Embryonic facial prominence (tissue), 1 donor: ENCODE data around the gene BFSP1.
A peak's percentile ranks its signal among the peaks of the same experiment; 100 is the strongest.

ENCODE experiments used
- DNase-seq: peaks from one replicate; pipeline ENCODE4 v3.0.0-alpha.2; 2016; ENCODE audit errors: extremely low spot score

BFSP1 gene

DNA sequence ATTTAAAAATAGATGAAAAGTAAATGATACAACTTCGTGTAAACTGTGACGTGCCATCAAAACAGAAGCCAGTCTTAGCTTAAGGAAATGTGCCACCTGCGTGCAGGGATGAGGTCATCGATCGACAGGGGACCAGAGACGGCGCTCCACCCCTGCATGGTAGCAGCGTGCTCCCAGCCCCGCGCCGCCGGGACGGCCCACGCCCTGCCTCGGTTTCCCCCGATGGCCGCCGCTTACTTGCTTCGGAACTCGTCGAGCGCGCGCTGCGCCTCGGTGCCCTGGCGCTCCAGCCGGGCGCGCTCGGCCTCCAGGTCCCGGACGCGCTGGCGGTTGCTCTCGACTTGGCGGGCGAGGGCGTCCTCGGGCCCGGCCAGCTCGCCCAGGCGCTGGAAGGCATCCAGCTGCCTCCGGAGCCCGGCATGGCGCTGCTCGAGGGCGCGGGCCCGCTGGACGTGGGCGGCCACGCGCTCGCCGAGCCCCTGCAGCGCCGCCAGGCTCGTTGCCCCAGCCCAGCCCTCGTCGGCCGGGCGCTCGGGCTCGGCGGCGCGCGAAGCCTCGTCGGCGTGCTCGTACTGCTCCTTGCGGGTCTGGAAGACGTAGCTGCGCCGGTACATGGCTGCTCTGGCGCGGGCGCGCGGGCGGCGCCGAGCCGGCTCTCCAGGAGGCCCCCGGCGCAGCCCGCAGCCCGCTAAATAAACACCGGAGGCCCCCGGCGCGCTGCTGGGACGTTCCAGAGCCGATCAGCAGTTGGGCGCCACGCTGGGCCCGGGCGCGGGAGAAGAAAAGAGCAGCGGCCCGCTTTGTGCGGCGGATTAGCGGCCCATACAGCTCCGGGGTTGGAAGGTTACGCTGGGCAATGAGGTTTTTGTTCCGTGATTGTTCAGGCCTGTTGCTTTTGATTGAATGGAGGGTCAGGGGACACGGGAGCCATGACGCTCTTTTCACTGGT, at the start of gene BFSP1:
TSS of gene BFSP1 (minus strand) at position 664 of the 949 bp plus-strand sequence. CDS start at position 614, 50 bp downstream.
- DNase-seq: peak; percentile 45

- no peak for DNase-seq
Observed at GRCh38 chr20:17580895-17581294, 49.7 kb upstream of the BFSP1 start.

DNA sequence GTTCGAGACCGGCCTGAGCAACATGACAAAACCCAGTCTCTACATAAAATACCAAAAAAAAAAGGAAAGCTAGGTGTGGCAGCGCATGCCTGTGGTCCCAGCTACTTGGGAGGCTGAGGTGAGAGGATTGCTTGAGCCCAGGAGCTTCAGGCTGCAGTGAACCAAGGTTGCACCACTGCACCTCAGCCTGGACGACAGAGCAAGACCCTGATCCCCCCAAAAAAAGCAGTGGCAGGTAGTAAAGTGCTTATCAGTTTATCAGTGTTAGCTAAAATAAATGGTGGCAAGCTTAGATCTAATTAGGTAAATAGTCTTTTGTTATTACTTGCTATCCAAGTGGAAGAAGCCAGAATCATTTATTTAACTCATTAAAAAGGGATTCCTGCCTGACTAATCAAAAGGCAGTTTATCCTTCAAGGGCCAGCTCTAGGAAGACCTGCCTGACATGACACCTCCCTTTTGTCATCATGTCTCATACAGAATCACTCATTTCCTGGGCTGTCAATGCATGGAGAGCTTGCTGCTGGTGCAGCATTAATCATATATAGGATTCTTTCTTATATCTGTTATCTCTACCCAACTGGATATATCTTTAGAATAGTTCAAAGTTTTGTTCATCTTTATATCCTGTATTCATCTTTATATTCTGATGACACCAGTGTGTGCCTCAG, 48.3 kb upstream of the BFSP1 start:
- no peak for DNase-seq

GRCh38 chr20:17576215-17576614, 45.0 kb upstream of the BFSP1 start:
- DNase-seq: no peak

GRCh38 chr20:17573463-17573862, 42.3 kb upstream of the BFSP1 start:
- DNase-seq: no peak

DNA sequence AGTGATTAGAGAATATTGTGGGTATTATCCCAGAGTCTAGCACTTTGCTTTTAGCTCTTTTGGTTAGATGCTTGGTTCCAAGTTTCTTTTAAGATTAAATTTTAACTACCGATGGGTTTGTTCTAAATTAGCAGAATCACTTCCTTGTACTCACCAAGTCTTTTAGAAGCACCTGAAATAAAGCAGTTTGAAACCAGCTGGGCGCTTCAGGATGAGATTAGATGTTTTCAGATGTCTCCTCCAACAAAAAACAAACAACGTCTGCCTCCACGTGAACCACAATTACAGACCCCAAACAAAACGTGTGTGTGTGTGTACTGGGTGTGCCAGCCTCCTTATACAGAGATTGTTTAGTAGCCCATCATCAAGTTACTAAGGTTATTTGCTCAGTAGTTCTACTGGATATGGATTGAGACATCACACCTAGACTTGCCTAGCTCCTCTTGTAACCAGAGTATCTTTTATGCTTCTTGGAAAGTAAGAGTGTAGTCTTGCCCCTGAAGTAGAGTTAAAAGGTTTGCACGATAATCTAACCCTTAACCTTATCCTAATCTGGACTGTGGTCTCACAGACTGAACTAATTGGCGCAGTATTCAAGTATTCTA, 41.0 kb upstream of the BFSP1 start:
- DNase-seq: no peak

- DNase-seq: no peak
Observed at GRCh38 chr20:17571153-17571527, 40.0 kb upstream of the BFSP1 start.

DNA sequence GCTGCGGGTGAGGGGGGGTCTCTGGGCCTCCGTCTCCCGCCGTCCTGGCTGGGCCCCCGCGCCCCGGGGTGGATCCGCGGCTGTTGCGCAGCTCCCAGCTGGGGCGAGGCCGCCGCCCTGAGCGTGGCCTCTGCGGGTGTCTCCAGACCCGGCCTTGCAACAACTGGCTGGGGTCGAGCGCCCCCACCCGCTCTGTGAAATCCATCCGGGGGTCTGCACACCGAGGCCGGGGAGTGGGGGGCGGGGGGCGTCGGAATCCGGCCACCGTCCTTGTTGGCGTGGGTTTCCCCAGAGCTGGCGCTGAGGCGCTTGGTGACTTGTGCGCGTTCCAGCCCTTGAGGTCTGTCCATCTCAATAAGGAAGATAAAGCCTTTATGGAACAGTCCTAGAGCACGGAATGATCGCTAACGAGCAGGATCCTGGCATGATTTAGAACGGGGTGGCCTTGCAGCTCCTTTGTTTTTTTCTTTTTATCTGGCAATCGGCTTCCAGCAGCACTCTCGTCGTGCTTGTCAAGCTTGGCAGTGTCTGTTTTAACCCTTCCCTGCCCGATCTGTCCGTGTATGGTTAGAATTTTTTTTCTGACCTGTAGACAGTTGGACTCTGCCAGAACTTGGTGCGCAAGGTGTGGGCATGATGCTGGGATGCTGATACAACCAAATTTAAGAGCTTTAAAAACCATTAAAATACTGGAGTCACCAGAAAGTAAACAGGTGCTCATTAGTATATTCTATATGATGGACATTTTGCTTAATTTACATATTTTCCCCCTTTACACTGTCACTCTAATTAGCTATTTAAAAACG, 39.4 kb upstream of the BFSP1 start:
- DNase-seq: peak; percentile 42

DNA sequence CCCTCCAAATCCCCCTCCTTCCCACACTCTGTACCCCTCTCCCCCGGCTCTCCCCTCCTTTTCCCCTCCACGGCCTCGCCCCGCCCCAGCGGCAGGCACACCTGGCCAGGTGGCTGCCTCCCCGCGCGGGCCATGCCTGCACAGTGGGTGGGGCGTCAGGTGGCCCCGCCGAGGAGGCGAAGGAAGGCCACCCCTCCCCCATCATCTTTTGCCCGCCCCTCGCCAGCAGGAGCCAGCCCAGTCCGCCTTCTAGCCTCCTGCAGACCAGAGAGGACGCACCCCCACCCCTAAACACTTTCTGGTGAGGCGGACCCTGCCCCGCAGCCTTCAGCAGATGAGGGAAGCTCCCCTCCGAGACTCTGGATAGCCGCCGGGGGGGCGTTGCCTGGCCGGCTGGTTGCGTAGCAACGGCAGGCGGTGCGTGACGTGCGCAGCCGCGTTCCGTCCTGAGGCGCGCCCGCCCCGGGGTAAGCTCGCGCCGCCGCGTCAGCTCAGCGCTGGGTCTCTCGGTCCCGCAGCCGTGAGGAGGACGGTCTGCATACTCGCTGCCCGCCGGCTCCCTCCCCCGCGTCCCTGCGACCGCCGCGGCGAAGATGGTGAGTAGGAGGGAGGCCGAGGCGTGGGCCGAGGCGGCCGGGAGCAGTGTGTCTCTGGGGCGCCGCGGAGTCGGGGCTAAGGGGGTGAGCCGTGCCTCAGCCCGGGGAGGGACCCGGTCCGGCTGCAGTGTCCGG, 38.6 kb upstream of the BFSP1 start, which contains the start of gene DSTN:
TSS of gene DSTN (plus strand) at position 460 of the 731 bp plus-strand sequence. CDS start at position 594, 134 bp downstream.
- peak; percentile 88 for DNase-seq

- DNase-seq: peak; percentile 70
Observed at GRCh38 chr20:17568972-17569521, 37.9 kb upstream of the BFSP1 start.

DNA sequence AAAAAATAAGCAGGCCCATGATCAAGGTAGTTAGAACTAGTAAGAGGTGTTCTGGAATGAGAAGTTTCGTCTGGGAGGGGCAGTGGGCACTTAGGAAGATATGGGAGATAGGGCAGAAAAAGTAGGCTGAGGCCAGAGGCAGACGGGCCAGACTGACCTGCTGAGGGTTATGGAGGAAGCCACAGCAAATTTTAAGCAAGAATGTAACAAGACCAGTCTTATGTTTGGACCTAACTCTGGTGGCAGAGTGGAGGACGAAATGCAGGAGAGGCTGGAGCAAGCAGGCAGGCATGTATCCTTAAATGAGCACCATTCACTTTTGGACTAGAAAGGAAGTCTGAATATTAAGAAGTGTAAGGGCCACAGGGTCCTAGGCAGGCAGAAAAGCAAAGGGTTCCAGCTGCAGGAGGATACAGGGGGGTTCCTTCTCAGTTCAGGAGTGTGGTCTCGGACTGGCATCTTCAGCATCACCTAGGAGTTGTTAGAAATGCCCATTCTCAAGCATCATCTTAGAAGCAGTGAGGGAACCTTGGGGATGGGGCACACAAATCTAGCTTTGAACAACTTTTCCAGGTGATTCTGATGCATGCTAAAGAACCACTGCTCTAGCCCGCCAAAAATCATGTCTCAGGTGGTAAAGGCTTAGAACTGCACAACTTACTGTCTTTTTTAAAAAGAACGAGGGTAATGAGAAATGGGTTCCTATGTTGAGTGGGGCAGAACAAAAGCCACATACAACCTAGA, 37.0 kb upstream of the BFSP1 start:
- DNase-seq: no peak

DNA sequence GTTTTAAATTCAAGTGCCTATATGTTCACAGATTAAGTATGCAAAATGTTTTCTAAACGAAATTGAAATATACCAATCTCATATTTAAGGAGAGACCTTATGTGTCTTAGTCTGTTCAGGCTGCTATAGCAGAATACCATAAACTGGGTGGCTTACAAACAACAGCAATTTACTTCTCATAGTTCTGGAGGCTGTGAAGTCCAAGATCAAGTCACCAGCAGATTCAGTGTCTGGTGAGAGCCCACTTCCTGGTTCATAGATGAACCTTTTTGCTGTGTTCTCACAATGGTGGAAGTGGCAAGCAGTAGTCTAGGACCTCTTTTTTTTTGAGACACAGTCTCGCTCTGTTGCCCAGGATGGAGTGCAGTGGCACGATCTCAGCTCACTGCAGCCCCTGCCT, 35.2 kb upstream of the BFSP1 start:
- no peak for DNase-seq

GRCh38 chr20:17565169-17565845, 34.1 kb upstream of the BFSP1 start:
- no peak for DNase-seq

- no peak for DNase-seq
Observed at GRCh38 chr20:17562804-17563305, 31.7 kb upstream of the BFSP1 start.

GRCh38 chr20:17560344-17561074, 29.3 kb upstream of the BFSP1 start:
- DNase-seq: no peak

DNA sequence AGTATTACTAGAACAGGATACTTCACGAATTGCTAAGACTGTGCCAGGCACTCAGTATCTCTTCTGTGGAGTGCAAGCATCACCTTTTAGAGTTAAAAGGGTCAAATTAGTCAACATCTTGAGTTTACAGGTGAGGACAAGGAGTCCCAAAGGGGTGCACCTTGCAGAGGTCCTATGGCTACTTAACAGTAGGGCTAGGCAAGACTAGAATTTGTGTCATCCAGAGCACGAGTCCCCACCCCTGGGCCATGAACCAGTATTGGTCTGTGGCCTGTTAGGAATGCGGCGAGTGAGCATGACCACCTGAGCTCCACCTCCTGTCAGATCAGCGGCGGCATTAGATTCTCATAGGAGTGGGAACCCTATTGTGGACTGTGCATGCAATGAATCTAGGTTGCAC, 28.2 kb upstream of the BFSP1 start:
- DNase-seq: no peak

GRCh38 chr20:17558941-17559304, 27.7 kb upstream of the BFSP1 start:
- DNase-seq: no peak

GRCh38 chr20:17558154-17558940, 27.2 kb upstream of the BFSP1 start:
- no peak for DNase-seq
